HEK293 (cell line): Measurements from ENCODE around the gene POLG2.

ENCODE experiments used
- BCL11A ChIP-seq: fragments of 450-650 bp; formaldehyde crosslinking; IDR thresholded peaks from 2 replicates; pipeline ENCODE4 v1.5.1; 2016; ENCODE audit warnings: low read depth, missing biosample characterization, missing genetic modification characterization
- MYNN ChIP-seq: fragments of 450-650 bp; formaldehyde crosslinking; IDR thresholded peaks from 2 replicates; pipeline ENCODE4 v1.5.1; 2016; ENCODE audit warnings: missing biosample characterization, missing genetic modification characterization, borderline replicate concordance
- OSR2 ChIP-seq: fragments of 450-650 bp; formaldehyde crosslinking; IDR thresholded peaks from 2 replicates; pipeline ENCODE4 v1.5.1; 2016; ENCODE audit warnings: missing biosample characterization, missing genetic modification characterization
- SP7 ChIP-seq: fragments of 450-650 bp; formaldehyde crosslinking; IDR thresholded peaks from 2 replicates; pipeline ENCODE4 v1.5.1; 2016; ENCODE audit warnings: missing biosample characterization, missing genetic modification characterization
- TCF7L2 ChIP-seq: IDR thresholded peaks from 2 replicates; pipeline ENCODE4 v1.6.1; 2011; ENCODE audit warnings: low read depth, mild to moderate bottlenecking, inconsistent platforms, low read length, moderate library complexity, borderline replicate concordance
- ZBTB17 ChIP-seq: fragments of 450-650 bp; formaldehyde crosslinking; IDR thresholded peaks from 2 replicates; pipeline ENCODE4 v1.5.1; 2016; ENCODE audit warnings: missing biosample characterization, missing genetic modification characterization
- ZBTB48 ChIP-seq: fragments of 450-650 bp; formaldehyde crosslinking; IDR thresholded peaks from 2 replicates; pipeline ENCODE4 v1.5.1; 2016; ENCODE audit warnings: missing biosample characterization, missing genetic modification characterization
- ZNF132 ChIP-seq: fragments of 450-650 bp; formaldehyde crosslinking; IDR thresholded peaks from 2 replicates; pipeline ENCODE4 v1.5.1; 2017; ENCODE audit warnings: missing biosample characterization, missing genetic modification characterization, borderline replicate concordance
- ZNF146 ChIP-seq: fragments of 450-650 bp; formaldehyde crosslinking; IDR thresholded peaks from 2 replicates; pipeline ENCODE4 v1.5.1; 2016; ENCODE audit warnings: missing biosample characterization, missing genetic modification characterization
- ZNF157 ChIP-seq: fragments of 450-650 bp; formaldehyde crosslinking; IDR thresholded peaks from 2 replicates; pipeline ENCODE4 v1.5.1; 2016; ENCODE audit warnings: missing biosample characterization, missing genetic modification characterization
- ZNF169 ChIP-seq: fragments of 450-650 bp; formaldehyde crosslinking; IDR thresholded peaks from 2 replicates; pipeline ENCODE4 v1.5.1; 2016; ENCODE audit warnings: missing biosample characterization, missing genetic modification characterization
- ZNF266 ChIP-seq: fragments of 450-650 bp; formaldehyde crosslinking; IDR thresholded peaks from 2 replicates; pipeline ENCODE4 v1.5.1; 2016; ENCODE audit warnings: missing biosample characterization, missing genetic modification characterization, low read depth
- ZNF341 ChIP-seq: fragments of 450-650 bp; formaldehyde crosslinking; IDR thresholded peaks from 2 replicates; pipeline ENCODE4; 2016; ENCODE audit warnings: low read depth, missing biosample characterization, missing genetic modification characterization
- ZNF561 ChIP-seq: fragments of 450-650 bp; IDR thresholded peaks from 2 replicates; pipeline ENCODE4 v1.5.1; 2018; ENCODE audit warnings: missing biosample characterization, missing genetic modification characterization, borderline replicate concordance
- ZNF585B ChIP-seq: fragments of 450-650 bp; formaldehyde crosslinking; IDR thresholded peaks from 2 replicates; pipeline ENCODE4 v1.5.1; 2016; ENCODE audit warnings: missing biosample characterization, missing genetic modification characterization
- ZNF610 ChIP-seq: fragments of 450-650 bp; formaldehyde crosslinking; IDR thresholded peaks from 2 replicates; pipeline ENCODE4 v1.5.1; 2016; ENCODE audit warnings: missing biosample characterization, missing genetic modification characterization, borderline replicate concordance
- ZNF76 ChIP-seq: fragments of 450-650 bp; formaldehyde crosslinking; IDR thresholded peaks from 2 replicates; pipeline ENCODE4; 2016; ENCODE audit warnings: low read depth, missing biosample characterization, missing genetic modification characterization, borderline replicate concordance
- ZSCAN23 ChIP-seq: fragments of 450-650 bp; formaldehyde crosslinking; IDR thresholded peaks from 2 replicates; pipeline ENCODE4 v1.5.1; 2016; ENCODE audit warnings: missing biosample characterization, missing genetic modification characterization
- TF ChIP-seq, protein P1 (sequence below): fragments of 450-650 bp; formaldehyde crosslinking; IDR thresholded peaks from 2 replicates; pipeline ENCODE4 v1.5.1; 2016; ENCODE audit warnings: missing biosample characterization, missing genetic modification characterization, borderline replicate concordance
- TF ChIP-seq, protein P2 (sequence below): fragments of 450-650 bp; formaldehyde crosslinking; IDR thresholded peaks from 2 replicates; pipeline ENCODE4 v1.5.0; 2017; ENCODE audit warnings: missing biosample characterization, missing genetic modification characterization, borderline replicate concordance
- TF ChIP-seq, protein P3 (sequence below): fragments of 450-650 bp; formaldehyde crosslinking; conservative IDR thresholded peaks from 2 replicates; pipeline ENCODE4 v1.5.1; 2016; ENCODE audit warnings: low read depth, missing biosample characterization, missing genetic modification characterization
- TF ChIP-seq, protein P4 (sequence below): fragments of 450-650 bp; formaldehyde crosslinking; conservative IDR thresholded peaks from 2 replicates; pipeline ENCODE4 v1.5.1; 2016; ENCODE audit warnings: low read depth, missing biosample characterization, missing genetic modification characterization

Gene POLG2

DNA sequence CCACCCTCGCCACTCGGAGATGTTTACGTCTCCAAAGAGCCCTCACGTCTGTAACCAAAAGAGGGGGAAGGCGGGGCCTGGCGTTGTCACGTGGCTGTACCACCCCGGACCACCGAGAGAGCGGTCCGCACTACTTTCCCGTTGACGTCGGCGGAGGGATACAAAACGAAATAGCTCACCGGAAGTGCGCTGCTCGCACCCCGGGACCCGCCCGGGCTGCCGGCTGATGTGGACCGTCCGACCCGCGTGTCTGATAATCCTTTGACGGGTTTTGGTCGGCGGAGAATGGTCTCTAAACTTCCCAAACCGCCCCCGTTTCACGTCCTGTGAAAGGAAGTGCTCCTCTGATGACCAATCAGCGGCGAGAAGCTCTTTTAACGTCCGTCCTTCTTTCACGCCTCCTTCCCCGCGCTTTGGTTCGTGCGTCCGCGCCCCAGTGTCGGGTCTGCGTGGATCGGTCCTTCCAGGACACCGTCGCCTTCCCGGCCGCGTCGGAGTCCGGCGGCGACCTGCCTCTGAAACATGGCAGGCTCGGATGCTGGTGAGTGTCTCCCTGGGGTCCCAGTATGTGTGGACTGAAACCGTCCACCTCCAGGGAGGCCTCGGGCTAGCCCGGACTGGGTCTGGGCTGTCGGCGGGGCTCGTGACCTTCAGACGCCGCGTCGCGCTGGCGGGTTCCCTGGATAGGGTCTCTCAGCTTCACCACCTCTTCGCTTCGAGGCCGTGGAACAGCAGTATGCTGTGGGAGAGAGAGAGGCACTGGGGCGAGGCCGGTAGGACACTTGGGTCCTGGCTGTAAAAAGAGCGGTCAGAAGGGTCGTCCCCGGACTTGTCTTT is 9.9 kb upstream of the POLG2 start, which contains the start of gene CEP95 (continued):
- TF ChIP-seq, protein P1, sequence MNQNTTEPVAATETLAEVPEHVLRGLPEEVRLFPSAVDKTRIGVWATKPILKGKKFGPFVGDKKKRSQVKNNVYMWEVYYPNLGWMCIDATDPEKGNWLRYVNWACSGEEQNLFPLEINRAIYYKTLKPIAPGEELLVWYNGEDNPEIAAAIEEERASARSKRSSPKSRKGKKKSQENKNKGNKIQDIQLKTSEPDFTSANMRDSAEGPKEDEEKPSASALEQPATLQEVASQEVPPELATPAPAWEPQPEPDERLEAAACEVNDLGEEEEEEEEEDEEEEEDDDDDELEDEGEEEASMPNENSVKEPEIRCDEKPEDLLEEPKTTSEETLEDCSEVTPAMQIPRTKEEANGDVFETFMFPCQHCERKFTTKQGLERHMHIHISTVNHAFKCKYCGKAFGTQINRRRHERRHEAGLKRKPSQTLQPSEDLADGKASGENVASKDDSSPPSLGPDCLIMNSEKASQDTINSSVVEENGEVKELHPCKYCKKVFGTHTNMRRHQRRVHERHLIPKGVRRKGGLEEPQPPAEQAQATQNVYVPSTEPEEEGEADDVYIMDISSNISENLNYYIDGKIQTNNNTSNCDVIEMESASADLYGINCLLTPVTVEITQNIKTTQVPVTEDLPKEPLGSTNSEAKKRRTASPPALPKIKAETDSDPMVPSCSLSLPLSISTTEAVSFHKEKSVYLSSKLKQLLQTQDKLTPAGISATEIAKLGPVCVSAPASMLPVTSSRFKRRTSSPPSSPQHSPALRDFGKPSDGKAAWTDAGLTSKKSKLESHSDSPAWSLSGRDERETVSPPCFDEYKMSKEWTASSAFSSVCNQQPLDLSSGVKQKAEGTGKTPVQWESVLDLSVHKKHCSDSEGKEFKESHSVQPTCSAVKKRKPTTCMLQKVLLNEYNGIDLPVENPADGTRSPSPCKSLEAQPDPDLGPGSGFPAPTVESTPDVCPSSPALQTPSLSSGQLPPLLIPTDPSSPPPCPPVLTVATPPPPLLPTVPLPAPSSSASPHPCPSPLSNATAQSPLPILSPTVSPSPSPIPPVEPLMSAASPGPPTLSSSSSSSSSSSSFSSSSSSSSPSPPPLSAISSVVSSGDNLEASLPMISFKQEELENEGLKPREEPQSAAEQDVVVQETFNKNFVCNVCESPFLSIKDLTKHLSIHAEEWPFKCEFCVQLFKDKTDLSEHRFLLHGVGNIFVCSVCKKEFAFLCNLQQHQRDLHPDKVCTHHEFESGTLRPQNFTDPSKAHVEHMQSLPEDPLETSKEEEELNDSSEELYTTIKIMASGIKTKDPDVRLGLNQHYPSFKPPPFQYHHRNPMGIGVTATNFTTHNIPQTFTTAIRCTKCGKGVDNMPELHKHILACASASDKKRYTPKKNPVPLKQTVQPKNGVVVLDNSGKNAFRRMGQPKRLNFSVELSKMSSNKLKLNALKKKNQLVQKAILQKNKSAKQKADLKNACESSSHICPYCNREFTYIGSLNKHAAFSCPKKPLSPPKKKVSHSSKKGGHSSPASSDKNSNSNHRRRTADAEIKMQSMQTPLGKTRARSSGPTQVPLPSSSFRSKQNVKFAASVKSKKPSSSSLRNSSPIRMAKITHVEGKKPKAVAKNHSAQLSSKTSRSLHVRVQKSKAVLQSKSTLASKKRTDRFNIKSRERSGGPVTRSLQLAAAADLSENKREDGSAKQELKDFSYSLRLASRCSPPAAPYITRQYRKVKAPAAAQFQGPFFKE, result no peak
- TF ChIP-seq SP7 (tag by site-specific recombination) (peak; percentile 83), ZNF132 (tag by site-specific recombination) (no peak), ZNF561 (0 out of 2 replicates have a peak, but pooled peaks have one; percentile 38), ZNF610 (peak; percentile 72), OSR2 (no peak), ZNF585B (tag by site-specific recombination) (no peak), ZNF76 (no peak), ZNF157 (tag by site-specific recombination) (no peak), MYNN (tag by site-specific recombination) (no peak), ZNF341 (tag by site-specific recombination) (peak; percentile 68), BCL11A (tag by site-specific recombination) (no peak), ZNF146 (tag by site-specific recombination) (peak; percentile 47; the same call in 1 of the 2 replicates), ZNF169 (no peak), ZSCAN23 (peak; percentile 84), ZNF266 (tag by site-specific recombination) (no peak), ZBTB17 (peak; percentile 86), TCF7L2 (no peak), ZBTB48 (tag by site-specific recombination) (peak; percentile 31; the same call in 1 of the 2 replicates)
- TF ChIP-seq, protein P2, sequence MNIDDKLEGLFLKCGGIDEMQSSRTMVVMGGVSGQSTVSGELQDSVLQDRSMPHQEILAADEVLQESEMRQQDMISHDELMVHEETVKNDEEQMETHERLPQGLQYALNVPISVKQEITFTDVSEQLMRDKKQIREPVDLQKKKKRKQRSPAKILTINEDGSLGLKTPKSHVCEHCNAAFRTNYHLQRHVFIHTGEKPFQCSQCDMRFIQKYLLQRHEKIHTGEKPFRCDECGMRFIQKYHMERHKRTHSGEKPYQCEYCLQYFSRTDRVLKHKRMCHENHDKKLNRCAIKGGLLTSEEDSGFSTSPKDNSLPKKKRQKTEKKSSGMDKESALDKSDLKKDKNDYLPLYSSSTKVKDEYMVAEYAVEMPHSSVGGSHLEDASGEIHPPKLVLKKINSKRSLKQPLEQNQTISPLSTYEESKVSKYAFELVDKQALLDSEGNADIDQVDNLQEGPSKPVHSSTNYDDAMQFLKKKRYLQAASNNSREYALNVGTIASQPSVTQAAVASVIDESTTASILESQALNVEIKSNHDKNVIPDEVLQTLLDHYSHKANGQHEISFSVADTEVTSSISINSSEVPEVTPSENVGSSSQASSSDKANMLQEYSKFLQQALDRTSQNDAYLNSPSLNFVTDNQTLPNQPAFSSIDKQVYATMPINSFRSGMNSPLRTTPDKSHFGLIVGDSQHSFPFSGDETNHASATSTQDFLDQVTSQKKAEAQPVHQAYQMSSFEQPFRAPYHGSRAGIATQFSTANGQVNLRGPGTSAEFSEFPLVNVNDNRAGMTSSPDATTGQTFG (tag by site-specific recombination), result no peak
- TF ChIP-seq, protein P3, sequence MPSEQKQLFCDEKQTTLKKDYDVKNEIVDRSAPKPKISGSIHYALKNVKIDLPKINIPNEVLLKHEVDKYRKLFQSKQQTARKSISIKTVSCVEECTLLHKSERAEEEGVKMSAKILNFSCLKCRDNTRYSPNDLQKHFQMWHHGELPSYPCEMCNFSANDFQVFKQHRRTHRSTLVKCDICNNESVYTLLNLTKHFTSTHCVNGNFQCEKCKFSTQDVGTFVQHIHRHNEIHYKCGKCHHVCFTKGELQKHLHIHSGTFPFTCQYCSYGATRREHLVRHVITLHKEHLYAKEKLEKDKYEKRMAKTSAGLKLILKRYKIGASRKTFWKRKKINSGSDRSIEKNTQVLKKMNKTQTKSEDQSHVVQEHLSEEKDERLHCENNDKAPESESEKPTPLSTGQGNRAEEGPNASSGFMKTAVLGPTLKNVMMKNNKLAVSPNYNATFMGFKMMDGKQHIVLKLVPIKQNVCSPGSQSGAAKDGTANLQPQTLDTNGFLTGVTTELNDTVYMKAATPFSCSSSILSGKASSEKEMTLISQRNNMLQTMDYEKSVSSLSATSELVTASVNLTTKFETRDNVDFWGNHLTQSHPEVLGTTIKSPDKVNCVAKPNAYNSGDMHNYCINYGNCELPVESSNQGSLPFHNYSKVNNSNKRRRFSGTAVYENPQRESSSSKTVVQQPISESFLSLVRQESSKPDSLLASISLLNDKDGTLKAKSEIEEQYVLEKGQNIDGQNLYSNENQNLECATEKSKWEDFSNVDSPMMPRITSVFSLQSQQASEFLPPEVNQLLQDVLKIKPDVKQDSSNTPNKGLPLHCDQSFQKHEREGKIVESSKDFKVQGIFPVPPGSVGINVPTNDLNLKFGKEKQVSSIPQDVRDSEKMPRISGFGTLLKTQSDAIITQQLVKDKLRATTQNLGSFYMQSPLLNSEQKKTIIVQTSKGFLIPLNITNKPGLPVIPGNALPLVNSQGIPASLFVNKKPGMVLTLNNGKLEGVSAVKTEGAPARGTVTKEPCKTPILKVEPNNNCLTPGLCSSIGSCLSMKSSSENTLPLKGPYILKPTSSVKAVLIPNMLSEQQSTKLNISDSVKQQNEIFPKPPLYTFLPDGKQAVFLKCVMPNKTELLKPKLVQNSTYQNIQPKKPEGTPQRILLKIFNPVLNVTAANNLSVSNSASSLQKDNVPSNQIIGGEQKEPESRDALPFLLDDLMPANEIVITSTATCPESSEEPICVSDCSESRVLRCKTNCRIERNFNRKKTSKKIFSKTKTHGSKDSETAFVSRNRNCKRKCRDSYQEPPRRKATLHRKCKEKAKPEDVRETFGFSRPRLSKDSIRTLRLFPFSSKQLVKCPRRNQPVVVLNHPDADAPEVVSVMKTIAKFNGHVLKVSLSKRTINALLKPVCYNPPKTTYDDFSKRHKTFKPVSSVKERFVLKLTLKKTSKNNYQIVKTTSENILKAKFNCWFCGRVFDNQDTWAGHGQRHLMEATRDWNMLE, result peak; percentile 51
- TF ChIP-seq, protein P4, sequence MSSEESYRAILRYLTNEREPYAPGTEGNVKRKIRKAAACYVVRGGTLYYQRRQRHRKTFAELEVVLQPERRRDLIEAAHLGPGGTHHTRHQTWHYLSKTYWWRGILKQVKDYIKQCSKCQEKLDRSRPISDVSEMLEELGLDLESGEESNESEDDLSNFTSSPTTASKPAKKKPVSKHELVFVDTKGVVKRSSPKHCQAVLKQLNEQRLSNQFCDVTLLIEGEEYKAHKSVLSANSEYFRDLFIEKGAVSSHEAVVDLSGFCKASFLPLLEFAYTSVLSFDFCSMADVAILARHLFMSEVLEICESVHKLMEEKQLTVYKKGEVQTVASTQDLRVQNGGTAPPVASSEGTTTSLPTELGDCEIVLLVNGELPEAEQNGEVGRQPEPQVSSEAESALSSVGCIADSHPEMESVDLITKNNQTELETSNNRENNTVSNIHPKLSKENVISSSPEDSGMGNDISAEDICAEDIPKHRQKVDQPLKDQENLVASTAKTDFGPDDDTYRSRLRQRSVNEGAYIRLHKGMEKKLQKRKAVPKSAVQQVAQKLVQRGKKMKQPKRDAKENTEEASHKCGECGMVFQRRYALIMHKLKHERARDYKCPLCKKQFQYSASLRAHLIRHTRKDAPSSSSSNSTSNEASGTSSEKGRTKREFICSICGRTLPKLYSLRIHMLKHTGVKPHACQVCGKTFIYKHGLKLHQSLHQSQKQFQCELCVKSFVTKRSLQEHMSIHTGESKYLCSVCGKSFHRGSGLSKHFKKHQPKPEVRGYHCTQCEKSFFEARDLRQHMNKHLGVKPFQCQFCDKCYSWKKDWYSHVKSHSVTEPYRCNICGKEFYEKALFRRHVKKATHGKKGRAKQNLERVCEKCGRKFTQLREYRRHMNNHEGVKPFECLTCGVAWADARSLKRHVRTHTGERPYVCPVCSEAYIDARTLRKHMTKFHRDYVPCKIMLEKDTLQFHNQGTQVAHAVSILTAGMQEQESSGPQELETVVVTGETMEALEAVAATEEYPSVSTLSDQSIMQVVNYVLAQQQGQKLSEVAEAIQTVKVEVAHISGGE (tag by site-specific recombination), result peak; percentile 94
